KMS-11 (cell line): ENCODE measurements around the gene CDH4.

Experiments used
- H2AFZ ChIP-seq: fragments of 200-600 bp; sonication (generic); 2 replicates; pipeline ENCODE4 v1.6.1; 2016; ENCODE audit warnings: antibody characterized with exemption, mixed run types, low read depth
- H3K27ac ChIP-seq: fragments of 200-600 bp; sonication (generic); 2 replicates; pipeline ENCODE4 v1.6.1; 2016; ENCODE audit warnings: mild to moderate bottlenecking, mixed run types
- H3K27me3 ChIP-seq: fragments of 200-600 bp; sonication (generic); 2 replicates; pipeline ENCODE4 v1.6.1; 2017; ENCODE audit warnings: mild to moderate bottlenecking, low read depth, mixed run types, moderate library complexity; ENCODE audit not compliant: insufficient read depth
- H3K36me3 ChIP-seq: fragments of 200-600 bp; sonication (generic); 2 replicates; pipeline ENCODE4 v1.6.1; 2017; ENCODE audit warnings: mild to moderate bottlenecking, mixed run types; ENCODE audit not compliant: insufficient read depth
- H3K4me1 ChIP-seq: fragments of 200-600 bp; sonication (generic); 2 replicates; pipeline ENCODE4 v1.6.1; 2016; ENCODE audit warnings: mild to moderate bottlenecking, low read depth, mixed run types; ENCODE audit not compliant: poor library complexity, severe bottlenecking
- H3K4me2 ChIP-seq: fragments of 200-600 bp; sonication (generic); 2 replicates; pipeline ENCODE4 v1.7.0; 2016; ENCODE audit warnings: mild to moderate bottlenecking, mixed run types
- H3K4me3 ChIP-seq: fragments of 200-600 bp; sonication (generic); IDR thresholded peaks from 2 replicates; pipeline ENCODE4 v1.6.1; 2017; ENCODE audit warnings: low read depth, low read length, mixed read lengths; ENCODE audit not compliant: insufficient read depth
- H3K79me2 ChIP-seq: fragments of 200-600 bp; sonication (generic); 2 replicates; pipeline ENCODE4 v1.6.1; 2016; ENCODE audit warnings: low read depth, mixed run types; ENCODE audit not compliant: insufficient read depth
- H3K9ac ChIP-seq: fragments of 200-600 bp; sonication (generic); 2 replicates; pipeline ENCODE4 v1.6.1; 2016; ENCODE audit warnings: mild to moderate bottlenecking, mixed run types
- H4K20me1 ChIP-seq: fragments of 200-600 bp; sonication (generic); 2 replicates; pipeline ENCODE4 v1.6.1; 2016; ENCODE audit warnings: mild to moderate bottlenecking, mixed run types; ENCODE audit not compliant: insufficient read depth
- TF ChIP-seq, protein P1 (sequence below): fragments of 200-600 bp; sonication (generic); conservative IDR thresholded peaks from 2 replicates; pipeline ENCODE4 v1.6.1; 2017; ENCODE audit warnings: low read depth, mild to moderate bottlenecking, antibody characterized with exemption, low read length, moderate library complexity, mixed read lengths

The CDH4 gene

DNA sequence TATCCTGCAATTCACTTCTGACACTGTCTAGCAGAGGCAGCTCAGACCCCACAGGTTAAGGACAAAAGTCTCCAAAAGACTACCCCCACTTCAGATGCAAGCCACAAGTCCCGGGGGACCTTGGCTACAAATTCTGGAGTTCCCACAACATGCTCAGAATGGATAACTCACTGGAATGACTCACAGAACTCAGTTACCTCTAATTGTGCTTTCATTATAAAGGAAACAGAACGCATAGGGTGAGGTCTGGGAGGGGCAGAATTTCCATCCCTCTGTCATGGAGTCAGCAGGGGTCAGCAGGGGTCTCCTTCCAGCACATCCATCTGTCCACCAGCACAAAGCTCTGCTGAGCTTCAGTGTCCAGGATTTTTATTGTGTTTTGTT, 184.2 kb downstream of the CDH4 start:
- Histone ChIP-seq H3K27me3 (no peaks in the 10 kb centered on the region; the same call in 1 of the 2 replicates), H3K4me1 (no peaks in the 10 kb centered on the region), H2AFZ (no peak overlapping the region), H3K9ac (no peak overlapping the region), H4K20me1 (no peaks in the 10 kb centered on the region), H3K79me2 (no peaks in the 10 kb centered on the region), H3K27ac (no peak overlapping the region), H3K36me3 (no peaks in the 10 kb centered on the region), H3K4me2 (no peak overlapping the region), H3K4me3 (no peak overlapping the region)
- TF ChIP-seq, protein P1, sequence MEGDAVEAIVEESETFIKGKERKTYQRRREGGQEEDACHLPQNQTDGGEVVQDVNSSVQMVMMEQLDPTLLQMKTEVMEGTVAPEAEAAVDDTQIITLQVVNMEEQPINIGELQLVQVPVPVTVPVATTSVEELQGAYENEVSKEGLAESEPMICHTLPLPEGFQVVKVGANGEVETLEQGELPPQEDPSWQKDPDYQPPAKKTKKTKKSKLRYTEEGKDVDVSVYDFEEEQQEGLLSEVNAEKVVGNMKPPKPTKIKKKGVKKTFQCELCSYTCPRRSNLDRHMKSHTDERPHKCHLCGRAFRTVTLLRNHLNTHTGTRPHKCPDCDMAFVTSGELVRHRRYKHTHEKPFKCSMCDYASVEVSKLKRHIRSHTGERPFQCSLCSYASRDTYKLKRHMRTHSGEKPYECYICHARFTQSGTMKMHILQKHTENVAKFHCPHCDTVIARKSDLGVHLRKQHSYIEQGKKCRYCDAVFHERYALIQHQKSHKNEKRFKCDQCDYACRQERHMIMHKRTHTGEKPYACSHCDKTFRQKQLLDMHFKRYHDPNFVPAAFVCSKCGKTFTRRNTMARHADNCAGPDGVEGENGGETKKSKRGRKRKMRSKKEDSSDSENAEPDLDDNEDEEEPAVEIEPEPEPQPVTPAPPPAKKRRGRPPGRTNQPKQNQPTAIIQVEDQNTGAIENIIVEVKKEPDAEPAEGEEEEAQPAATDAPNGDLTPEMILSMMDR, result no peak

DNA sequence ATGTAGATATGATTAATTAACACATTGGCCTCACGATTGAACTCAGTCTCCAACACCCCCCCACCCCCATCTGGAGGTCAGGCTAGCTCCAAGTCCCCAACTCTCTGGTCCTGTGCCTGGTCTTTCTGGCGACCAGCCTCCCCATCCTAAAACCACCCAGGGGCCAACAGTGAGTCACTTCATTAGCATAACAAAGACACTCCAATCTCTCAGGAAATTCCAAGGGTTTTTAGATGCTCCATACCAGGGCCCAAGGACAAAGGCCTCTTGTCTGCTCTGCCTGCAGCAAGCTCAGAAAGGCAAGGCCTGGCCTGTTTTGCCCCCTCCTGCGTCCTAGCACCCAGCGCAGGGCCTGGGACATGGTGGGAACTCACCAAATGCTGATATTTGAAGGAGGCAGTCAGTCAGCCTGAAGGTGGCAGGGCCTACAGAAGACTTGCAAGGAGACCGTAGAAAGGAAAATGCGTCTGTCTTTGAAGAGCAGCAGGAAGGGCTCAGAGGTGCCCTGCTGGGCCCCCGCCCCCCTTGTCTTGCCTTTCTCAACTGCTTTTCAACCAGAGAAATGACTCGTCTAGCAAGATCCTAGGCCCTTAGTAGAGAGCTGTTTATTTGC, 184.7 kb downstream of the CDH4 start:
- H4K20me1 ChIP-seq, result no peaks in the 10 kb centered on the region
- no peak overlapping the region for H2AFZ ChIP-seq
- no peaks in the 10 kb centered on the region; the same call in 1 of the 2 replicates for H3K27me3 ChIP-seq
- H3K4me1 ChIP-seq, result no peaks in the 10 kb centered on the region
- no peaks in the 10 kb centered on the region for H3K36me3 ChIP-seq
- H3K4me2 ChIP-seq, result no peak overlapping the region
- H3K4me3 ChIP-seq, result no peak overlapping the region
- TF ChIP-seq, protein P1, result no peak
- H3K9ac ChIP-seq, result no peak overlapping the region
- no peaks in the 10 kb centered on the region for H3K79me2 ChIP-seq
- H3K27ac ChIP-seq, result no peak overlapping the region

GRCh38 chr20:61437280-61438206, 185.5 kb downstream of the CDH4 start:
- Histone ChIP-seq H3K4me2 (no peak overlapping the region), H3K9ac (no peak overlapping the region), H3K27ac (no peak overlapping the region), H4K20me1 (no peaks in the 10 kb centered on the region), H2AFZ (no peak overlapping the region), H3K79me2 (no peaks in the 10 kb centered on the region), H3K27me3 (no peaks in the 10 kb centered on the region; the same call in 1 of the 2 replicates), H3K36me3 (no peaks in the 10 kb centered on the region), H3K4me3 (no peak overlapping the region), H3K4me1 (no peaks in the 10 kb centered on the region)
- TF ChIP-seq, protein P1, result no peak

GRCh38 chr20:61438285-61438684, 186.2 kb downstream of the CDH4 start:
- H3K4me2 ChIP-seq, result no peak overlapping the region
- H2AFZ ChIP-seq, result no peak overlapping the region
- H3K4me1 ChIP-seq, result no peaks in the 10 kb centered on the region
- H3K27me3 ChIP-seq, result no peaks in the 10 kb centered on the region; the same call in 1 of the 2 replicates
- no peaks in the 10 kb centered on the region for H3K79me2 ChIP-seq
- no peak overlapping the region for H3K27ac ChIP-seq
- no peaks in the 10 kb centered on the region for H4K20me1 ChIP-seq
- no peak overlapping the region for H3K9ac ChIP-seq
- no peak overlapping the region for H3K4me3 ChIP-seq
- TF ChIP-seq, protein P1, result no peak
- H3K36me3 ChIP-seq, result no peaks in the 10 kb centered on the region
